Epithelial cell of prostate (primary cell): ENCODE data around the gene RAN.
"Not testable (repeated sequence)": the region's sequence is repeated elsewhere in the genome, so short reads cannot be mapped to it uniquely, and the experiment has no call there.

Experiments
- DNase-seq: peaks from one replicate; pipeline ENCODE4 v3.0.0-alpha.2; 2011; ENCODE audit warnings: low read depth, low spot score
- H3K27ac ChIP-seq: fragments of 450-650 bp; 2 replicates; pipeline ENCODE4 v1.5.1; 2017; ENCODE audit warnings: mild to moderate bottlenecking

The RAN gene

DNA sequence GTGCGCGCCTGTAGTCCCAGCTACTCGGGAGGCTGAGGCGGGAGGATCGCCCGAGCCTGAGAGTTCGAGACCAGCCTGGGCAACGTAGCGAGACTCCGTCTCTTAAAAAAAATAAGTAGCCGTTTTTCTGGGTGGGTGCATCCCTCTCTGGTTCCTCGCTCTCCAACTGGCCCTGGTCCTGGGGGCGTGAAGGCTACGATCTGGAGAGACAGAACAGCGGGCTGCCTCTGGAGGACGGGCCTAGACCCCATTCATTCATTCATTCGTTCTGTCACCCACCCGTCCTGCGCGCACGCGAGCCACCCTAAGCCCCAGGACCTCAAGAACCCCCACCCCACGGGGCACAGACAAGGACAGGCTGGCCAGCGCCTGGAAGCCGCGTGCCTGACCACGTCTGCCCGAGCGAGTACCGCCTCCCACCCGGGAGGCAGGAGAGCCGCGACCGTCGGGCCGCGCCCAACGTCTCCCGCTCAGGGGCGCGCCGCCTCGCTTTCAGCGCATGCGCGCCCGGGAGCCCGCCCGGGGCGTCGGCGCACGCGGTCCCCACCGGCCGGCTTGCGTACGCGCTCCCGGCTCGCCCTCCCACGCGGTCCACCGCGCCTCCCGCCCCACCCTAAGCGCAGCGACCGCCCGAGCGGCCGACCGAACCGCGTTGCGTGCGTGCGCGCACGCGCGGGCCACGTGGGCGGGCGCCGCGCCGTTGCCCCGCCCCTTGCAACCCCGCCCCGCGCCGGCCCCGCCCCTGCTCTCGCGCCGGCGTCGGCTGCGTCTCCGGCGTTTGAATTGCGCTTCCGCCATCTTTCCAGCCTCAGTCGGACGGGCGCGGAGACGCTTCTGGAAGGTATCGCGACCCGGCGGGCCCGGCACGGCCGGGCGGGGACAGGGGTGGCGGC is at the start of gene RAN:
TSS of gene RAN (plus strand) at position 781 of the 893 bp plus-strand sequence. CDS start 528 bp downstream, outside the sequence.
- peak within 1 kb of the TSS; percentile 83 for H3K27ac ChIP-seq

DNA sequence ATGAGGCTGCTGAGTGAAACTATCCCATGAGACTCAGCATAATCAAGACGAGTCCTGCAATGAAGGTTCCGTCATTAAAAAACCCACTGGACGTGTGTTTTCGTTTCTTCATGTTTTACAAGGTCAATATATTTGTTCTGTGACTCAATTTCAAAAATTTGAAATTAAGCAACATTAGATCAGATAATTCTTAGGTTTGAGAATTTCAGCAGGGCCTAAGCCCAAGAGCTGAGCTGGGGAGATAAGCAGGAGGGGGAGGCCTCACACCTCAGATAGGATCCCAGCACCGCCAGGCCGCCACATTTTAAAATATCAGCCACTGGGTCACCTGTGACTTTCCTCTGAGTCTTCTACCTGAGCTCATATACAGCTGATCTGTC is 46.1 kb upstream of the RAN start:
- no peak overlapping the region for H3K27ac ChIP-seq
- DNase-seq, result no peak

More for the DNA sequence above, at the start of gene RAN:
- DNase-seq, result peak; percentile 43

GRCh38 chr12:130826151-130826801 is 45.6 kb upstream of the RAN start:
- no peak for DNase-seq
- H3K27ac ChIP-seq, result no peak overlapping the region

DNA sequence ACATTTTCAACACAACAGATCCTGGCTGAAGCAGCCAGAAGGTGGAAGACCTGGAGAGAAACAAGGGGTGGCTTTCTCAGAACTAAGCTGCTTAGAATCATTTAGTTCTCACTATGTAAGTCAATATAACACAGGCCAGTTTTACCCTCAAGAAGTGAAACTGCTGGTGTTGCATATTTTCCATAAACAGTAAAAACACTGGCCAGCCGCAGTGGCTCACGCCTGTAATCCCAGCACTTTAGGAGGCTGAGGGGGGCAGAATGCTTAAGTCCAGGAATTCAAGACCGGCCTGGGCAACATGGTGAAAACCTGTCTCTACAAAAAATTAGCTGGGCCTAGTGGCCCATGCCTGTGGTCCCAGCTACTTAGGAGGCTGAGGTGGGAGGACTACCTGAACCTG is 44.4 kb upstream of the RAN start:
- H3K27ac ChIP-seq, result no peak overlapping the region
- no peak for DNase-seq

DNA sequence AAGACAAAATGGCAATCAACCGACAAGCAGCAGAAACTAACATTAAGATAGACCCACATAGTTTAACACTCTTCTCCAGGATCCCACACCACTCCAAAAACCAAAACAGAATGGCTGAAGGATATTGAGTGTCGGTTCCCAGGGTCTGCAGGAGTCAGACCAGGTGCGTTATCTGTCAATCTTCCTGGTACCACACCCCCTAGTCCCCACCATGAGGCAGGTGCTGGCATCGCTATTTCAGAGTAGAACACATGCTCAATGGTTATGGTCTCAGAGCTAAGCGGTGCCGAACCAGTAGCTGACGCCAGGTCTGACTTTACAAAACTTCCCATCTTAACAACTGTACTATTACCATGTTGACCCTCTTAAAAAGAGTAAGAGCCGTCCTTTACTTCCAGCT is 43.0 kb upstream of the RAN start:
- no peak overlapping the region for H3K27ac ChIP-seq
- no peak for DNase-seq

DNA sequence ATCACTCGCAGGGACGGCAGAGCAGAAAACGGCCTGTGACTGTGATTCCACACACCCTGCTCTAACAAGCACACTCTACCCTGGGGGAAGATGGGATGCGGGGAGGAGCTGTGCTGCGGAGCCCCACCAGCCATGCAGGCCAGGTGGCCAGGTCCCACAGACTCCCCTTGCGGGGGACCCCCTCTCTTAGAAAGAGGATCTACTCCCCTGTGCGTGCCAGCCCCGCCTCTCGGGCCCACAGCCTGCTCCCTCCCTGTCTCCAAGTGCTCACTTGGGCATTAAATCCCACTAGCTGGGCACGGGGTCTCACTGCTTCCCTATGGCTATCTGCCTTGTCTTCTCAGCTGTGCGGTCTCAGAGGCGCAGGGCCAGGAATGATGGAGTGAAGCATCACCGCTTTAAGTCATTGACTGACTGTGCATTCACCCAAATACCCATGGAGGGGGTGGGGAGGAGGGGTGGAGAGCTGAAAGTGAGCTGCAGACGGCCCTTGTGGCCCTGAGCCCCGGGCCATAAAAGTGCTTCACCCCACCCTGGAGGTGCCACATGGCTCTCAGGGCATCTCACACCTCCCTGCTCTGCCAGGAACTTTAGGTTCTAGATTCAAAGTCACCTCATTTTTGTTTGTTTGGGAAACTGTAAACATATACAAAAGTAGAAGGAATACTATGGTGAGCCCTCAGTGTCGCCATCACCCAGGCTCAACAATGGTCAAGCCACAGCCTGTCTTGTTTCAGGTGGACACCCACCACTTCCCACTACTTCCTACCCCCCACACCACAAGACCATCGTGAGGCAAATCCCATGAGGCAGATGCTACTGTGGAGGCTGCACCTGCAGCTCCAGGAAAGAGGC is 42.2 kb upstream of the RAN start:
- no peak for DNase-seq
- no peak overlapping the region for H3K27ac ChIP-seq

DNA sequence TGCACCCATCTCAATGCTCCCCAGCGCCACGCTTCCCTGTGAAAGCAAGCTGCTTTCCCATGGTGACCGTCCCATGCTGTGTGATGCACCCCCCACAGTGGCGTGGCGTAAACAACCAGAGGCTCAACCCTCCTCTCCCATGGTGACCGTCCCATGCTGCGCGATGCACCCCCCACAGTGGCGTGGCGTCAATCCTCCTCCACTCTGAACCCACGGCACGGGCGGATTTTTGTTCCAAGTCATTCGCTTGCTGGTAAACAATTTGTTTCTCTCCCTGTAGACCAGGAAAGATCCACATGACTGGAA is 41.7 kb upstream of the RAN start:
- DNase-seq, result no peak
- H3K27ac ChIP-seq, result no peak overlapping the region

DNA sequence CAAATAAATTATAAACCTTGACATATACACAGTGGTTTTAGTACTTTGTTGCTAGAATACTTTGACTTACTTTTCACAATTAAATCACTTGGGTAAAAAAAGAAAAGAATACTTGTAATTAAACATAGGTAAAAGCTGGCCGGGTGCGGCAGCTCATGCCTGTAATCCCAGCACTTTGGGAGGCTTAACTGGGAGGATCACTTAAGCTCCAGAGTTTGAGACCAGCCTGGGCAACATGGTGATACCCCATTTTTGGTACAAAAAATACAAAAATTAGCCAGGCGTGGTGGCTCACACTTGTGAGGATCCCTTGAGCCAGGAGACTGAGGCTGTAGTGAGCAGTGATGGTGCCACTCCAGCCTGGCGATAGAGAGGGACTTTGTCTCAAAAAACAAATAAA is 40.6 kb upstream of the RAN start:
- H3K27ac ChIP-seq, result no peak overlapping the region
- no peak for DNase-seq

- no peak overlapping the region for H3K27ac ChIP-seq
- DNase-seq, result no peak
Observed at GRCh38 chr12:130831876-130832405, 39.9 kb upstream of the RAN start.

GRCh38 chr12:130832561-130833209 is 39.2 kb upstream of the RAN start:
- DNase-seq, result no peak
- H3K27ac ChIP-seq, result no peak overlapping the region

GRCh38 chr12:130835011-130835410 is 36.9 kb upstream of the RAN start:
- H3K27ac ChIP-seq, result no peak overlapping the region
- DNase-seq, result no peak

- H3K27ac ChIP-seq, result no peak overlapping the region
- no peak for DNase-seq
Observed at GRCh38 chr12:130835436-130835835, 36.4 kb upstream of the RAN start.

DNA sequence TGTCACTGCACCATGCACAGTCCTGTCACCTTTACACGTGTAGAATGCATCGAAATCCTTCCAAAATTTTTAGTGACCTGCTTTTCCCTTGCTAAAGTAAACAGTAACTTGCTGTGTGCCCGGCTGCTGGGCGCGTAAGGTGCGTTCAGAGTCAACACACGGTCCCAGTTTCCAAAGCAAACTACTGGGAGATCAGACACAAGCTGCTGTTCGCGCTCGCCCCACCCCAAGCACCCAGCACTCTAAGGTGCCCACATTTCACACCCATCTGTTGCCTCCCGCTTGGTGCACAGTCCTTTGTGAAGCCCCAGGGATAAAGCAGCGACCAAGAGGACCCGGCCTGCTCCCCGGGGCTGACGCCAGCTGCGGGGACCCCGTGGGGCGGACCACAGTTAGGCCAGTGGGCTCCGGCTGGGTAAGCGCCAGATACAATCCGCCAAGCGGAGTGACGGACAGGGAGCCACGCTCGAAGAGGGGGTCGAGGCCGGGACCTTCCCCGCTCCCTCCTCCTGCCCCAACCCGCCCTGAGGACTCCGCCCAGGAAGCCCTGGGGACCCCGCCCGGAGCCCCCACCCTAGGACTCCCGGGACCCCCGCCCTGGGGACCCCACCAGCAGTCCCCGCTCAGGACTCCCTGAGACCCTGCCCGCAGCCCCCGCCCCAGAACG is 33.4 kb upstream of the RAN start:
- DNase-seq, result no peak
- H3K27ac ChIP-seq, result no peak overlapping the region

DNA sequence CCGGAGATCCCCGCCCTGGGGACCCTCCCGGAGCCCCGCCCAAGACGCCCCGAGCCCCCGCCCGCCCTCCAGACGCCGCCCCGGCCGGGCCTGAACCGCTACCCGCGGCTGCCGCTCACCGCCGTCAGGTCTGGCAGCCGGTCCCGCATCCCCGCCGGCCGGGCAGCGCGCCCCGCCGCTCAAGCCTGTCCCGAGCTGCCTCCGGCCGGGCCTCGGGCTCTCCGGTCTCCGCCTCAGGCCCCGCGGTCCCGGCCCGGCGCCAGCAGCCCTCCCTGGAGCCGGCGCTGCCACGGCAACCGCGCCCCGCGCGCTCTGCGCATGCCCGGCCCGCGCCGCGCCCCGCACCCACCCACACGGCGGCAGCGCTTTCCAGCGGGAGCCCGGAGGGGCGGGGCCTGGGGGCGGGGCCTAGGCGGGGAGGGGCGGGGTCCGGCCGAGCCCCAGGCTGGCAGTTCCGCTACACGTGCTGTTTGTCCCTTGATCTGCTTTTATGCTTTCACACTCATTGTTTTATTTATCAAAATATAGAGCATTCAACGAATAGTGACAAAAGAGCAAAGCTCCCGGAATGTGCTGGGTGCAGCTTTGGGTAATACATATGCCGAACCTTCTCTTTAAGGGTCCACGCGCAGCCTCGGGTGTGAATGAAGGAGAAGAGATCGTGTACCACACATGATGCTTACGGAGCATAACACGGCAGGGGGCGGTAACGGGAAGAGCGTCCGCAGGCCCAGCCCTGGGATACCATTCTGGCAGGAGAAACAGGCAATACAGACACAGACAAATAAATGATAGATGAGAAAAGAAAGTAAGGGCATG is 32.7 kb upstream of the RAN start, which contains the start of gene STX2:
TSS of gene STX2 (minus strand) at position 300 of the 819 bp plus-strand sequence. CDS start at position 149, 151 bp downstream.
- no peak for DNase-seq
- no peak within 1 kb of the TSS for H3K27ac ChIP-seq

DNA sequence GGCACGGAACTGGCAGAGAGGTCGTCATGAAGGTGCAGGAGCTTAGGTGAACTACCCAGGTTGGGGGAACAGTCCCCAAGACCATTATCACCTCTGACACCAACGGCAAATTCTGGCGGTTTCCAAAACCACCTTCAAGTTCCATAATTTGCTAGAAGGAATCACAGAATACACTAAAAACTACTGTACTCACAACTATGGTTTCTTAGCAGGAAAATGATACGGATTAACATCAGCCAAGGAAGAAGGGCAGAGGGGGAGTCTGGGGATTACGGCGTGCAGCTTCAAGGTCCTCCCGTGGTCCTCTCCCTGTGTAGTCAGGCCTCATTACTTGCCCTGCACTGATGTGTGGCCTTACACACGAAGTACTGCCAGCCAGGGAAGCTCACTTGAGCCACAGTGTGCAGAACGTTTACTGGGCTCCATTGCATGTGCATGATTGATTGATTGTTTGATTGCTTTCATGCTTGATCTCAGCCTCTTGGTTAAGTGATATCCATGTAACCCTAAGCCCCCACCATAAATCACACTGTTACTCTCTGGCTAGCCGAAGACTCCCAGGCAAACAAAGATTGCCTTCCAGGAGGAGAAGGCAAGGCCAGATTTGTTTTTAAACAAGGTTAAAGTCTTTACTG is 32.0 kb upstream of the RAN start:
- no peak for DNase-seq
- no peak overlapping the region for H3K27ac ChIP-seq

DNA sequence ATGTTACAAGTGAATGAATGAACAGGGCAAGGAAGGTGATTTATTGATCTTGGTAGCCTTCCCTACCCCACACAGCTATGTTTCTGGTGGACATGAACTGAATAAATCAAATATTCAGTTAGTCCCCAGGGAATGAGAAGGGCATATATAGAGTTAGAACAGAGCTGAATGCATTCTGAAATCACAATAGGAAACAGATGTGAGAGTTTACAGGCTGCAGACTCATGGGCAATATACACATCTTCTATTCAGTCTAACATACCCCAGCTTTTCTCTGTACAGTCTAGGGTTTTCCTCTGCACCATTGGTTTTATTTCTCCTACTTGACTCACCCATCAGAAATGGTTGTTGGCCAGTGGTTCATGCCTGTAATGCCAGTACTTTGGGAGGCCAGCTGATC is 25.5 kb upstream of the RAN start:
- no peak for DNase-seq

GRCh38 chr12:130847112-130847511 is 24.8 kb upstream of the RAN start:
- no peak for DNase-seq
- H3K27ac ChIP-seq, result no peak overlapping the region

More for the DNA sequence above, 25.5 kb upstream of the RAN start:
- no peak overlapping the region for H3K27ac ChIP-seq

DNA sequence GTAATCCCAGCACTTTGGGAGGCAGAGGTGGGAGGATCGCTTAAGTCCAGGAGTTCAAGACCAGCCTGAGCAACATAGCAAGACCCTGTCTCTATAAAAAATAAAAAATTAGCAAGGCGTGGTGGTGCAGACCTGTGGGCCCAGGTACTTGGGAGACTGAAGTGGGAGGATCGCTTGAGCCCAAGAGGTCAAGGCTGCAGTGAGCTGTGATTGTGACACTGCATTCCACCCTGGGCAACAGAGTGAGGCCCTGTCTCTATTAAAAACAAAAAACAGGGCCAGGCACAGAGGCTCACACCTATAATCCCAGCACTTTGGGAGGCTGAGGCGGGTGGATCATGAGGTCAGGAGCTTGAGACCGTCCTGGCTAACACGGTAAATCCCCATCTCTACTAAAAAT is 23.8 kb upstream of the RAN start:
- not testable (repeated sequence) for H3K27ac ChIP-seq, DNase-seq
